ENCODE results near the gene CELF1. TPM values are rescaled to one million over a fixed set of nuclear protein-coding genes. Genes with fewer than 3 reads are reported as not detected.

The CELF1 gene
- polyA plus RNA-seq, 1 experiment, result 87.2 TPM

- CTCF ChIA-PET, result interaction anchor here (0.7 kb wide), 1 partner anchor 64 kb away, joined by 3 read pairs; no protein-coding TSS in a partner anchor
- POLR2A ChIA-PET, result no interaction called here
- TF ChIP-seq, protein P1, sequence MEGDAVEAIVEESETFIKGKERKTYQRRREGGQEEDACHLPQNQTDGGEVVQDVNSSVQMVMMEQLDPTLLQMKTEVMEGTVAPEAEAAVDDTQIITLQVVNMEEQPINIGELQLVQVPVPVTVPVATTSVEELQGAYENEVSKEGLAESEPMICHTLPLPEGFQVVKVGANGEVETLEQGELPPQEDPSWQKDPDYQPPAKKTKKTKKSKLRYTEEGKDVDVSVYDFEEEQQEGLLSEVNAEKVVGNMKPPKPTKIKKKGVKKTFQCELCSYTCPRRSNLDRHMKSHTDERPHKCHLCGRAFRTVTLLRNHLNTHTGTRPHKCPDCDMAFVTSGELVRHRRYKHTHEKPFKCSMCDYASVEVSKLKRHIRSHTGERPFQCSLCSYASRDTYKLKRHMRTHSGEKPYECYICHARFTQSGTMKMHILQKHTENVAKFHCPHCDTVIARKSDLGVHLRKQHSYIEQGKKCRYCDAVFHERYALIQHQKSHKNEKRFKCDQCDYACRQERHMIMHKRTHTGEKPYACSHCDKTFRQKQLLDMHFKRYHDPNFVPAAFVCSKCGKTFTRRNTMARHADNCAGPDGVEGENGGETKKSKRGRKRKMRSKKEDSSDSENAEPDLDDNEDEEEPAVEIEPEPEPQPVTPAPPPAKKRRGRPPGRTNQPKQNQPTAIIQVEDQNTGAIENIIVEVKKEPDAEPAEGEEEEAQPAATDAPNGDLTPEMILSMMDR (IDR thresholded peaks at IDR 0.05; ENCODE audit: low read depth, low read length), result no peak
- Histone ChIP-seq H3K27ac (ENCODE audit: low read depth, low read length) (no peak overlapping the region), H3K27me3 (ENCODE audit: control insufficient read depth, insufficient read depth, low read length) (no peaks in the 10 kb centered on the region), H3K9me3 (ENCODE audit: control insufficient read depth, insufficient read depth, low read length) (no peaks in the 10 kb centered on the region), H3K4me3 (ENCODE audit: low read depth, low read length) (no peak overlapping the region)
- DNase-seq (ENCODE audit: low read depth, low spot score), result no peak
Measured at GRCh38 chr11:47437746-47438418, 115.0 kb downstream of the CELF1 start.

DNA sequence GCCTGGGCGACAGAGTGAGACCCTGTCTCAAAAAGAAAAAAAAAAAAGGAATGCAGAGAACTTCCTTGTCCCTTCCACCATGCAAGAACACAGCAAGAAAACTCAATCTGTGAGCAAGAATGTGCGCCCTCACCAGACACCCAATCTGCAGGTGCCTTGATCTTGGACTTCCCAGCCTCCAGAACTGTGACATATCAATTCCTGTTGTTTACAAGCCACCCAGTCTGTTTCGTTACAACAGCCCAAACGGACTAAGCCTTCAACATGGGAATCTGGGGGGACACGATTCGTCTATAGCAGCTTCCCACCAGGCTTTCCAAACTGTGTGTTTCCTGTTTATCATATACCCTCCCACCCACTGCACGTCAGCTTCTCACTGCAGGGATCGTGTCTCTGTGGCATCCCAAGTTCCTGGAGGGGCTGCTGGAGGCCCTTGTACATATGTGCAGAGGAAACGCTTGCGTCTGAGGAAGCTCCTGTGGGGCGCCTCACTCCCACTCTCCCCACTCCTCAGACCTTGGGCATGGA, 115.7 kb downstream of the CELF1 start:
- DNase-seq (ENCODE audit: low read depth, low spot score), result no peak
- CTCF ChIA-PET, result interaction anchor here (0.6 to 0.7 kb wide), 2 partner anchors 10 to 63 kb away, joined by 3 read pairs; no protein-coding TSS in a partner anchor
- Histone ChIP-seq H3K9me3 (ENCODE audit: control insufficient read depth, insufficient read depth, low read length) (no peaks in the 10 kb centered on the region), H3K27ac (ENCODE audit: low read depth, low read length) (no peak overlapping the region), H3K4me3 (ENCODE audit: low read depth, low read length) (no peak overlapping the region), H3K27me3 (ENCODE audit: control insufficient read depth, insufficient read depth, low read length) (no peaks in the 10 kb centered on the region)
- POLR2A ChIA-PET, result no interaction called here
- TF ChIP-seq, protein P1 (IDR thresholded peaks at IDR 0.05; ENCODE audit: low read depth, low read length), result no peak

DNA sequence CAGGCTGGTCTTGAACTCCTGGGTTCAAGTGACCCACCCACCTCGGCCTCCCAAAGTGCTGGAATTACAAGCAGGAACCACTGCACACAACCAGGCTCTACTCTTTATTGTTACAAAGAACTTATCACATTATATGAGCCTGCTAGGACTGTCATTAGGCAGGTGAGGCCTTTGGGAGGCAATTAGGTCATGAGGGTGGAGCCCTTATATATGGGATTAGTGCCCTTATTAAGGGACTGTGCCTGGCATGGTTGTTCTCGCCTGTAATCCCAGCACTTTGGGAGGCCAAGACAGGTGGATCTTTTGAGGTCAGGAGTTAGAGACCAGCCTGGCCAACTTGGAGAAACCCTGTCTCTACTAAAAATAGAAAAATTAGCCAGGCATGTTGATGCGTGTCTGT, 116.2 kb downstream of the CELF1 start:
- TF ChIP-seq, protein P1 (IDR thresholded peaks at IDR 0.05; ENCODE audit: low read depth, low read length), result no peak
- H3K27ac ChIP-seq (ENCODE audit: low read depth, low read length), result no peak overlapping the region
- CTCF ChIA-PET, result interaction anchor here (0.6 kb wide), 1 partner anchor 9 kb away, joined by 3 read pairs; no protein-coding TSS in a partner anchor

GRCh38 chr11:47435687-47436086, 117.2 kb downstream of the CELF1 start:
- no peaks in the 10 kb centered on the region for H3K9me3 ChIP-seq (ENCODE audit: control insufficient read depth, insufficient read depth, low read length)
- DNase-seq (ENCODE audit: low read depth, low spot score), result no peak
- ChIA-PET CTCF (no interaction called here), POLR2A (interaction anchor here (0.7 kb wide), 1 partner anchor 31 kb away, joined by 3 read pairs; no protein-coding TSS in a partner anchor)
- no peak overlapping the region for H3K4me3 ChIP-seq (ENCODE audit: low read depth, low read length)
- no peaks in the 10 kb centered on the region for H3K27me3 ChIP-seq (ENCODE audit: control insufficient read depth, insufficient read depth, low read length)
- TF ChIP-seq, protein P1 (IDR thresholded peaks at IDR 0.05; ENCODE audit: low read depth, low read length), result no peak
- H3K27ac ChIP-seq (ENCODE audit: low read depth, low read length), result no peak overlapping the region

More for the DNA sequence above, 116.2 kb downstream of the CELF1 start:
- Histone ChIP-seq H3K4me3 (ENCODE audit: low read depth, low read length) (no peak overlapping the region), H3K27me3 (ENCODE audit: control insufficient read depth, insufficient read depth, low read length) (no peaks in the 10 kb centered on the region), H3K9me3 (ENCODE audit: control insufficient read depth, insufficient read depth, low read length) (no peaks in the 10 kb centered on the region)
- DNase-seq (ENCODE audit: low read depth, low spot score), result no peak
- POLR2A ChIA-PET, result no interaction called here
